Hippocampal formation (tissue), 2 donors: ENCODE results near the gene PLCH2.
"Not testable (repeated sequence)": the region's sequence is repeated elsewhere in the genome, so short reads cannot be mapped to it uniquely, and the experiment has no call there.

Experiments used
- DNase-seq, 2 donors: peaks; one replicate each; lab custom pipeline; 2025; lab: John Stamatoyannopoulos, UW

The PLCH2 gene

GRCh38 chr1:2476061-2476999 is at the start of gene PLCH2:
TSS of gene PLCH2 (plus strand) at chr1:2476289. CDS start at chr1:2476589, 300 bp downstream.
- DNase-seq: no peak

GRCh38 chr1:2426540-2426939 is 49.5 kb upstream of the PLCH2 start:
- no peak for DNase-seq

- DNase-seq: no peak
Measured at GRCh38 chr1:2427051-2427450, 49.0 kb upstream of the PLCH2 start.

GRCh38 chr1:2427976-2428375 is 48.1 kb upstream of the PLCH2 start:
- no peak for DNase-seq

- DNase-seq: no peak
Measured at GRCh38 chr1:2428490-2428889, 47.6 kb upstream of the PLCH2 start.

- no peak for DNase-seq
Measured at GRCh38 chr1:2429780-2430591, 46.1 kb upstream of the PLCH2 start.

- DNase-seq: no peak
Measured at GRCh38 chr1:2430592-2430973, 45.5 kb upstream of the PLCH2 start.

- no peak for DNase-seq
Measured at GRCh38 chr1:2431103-2431502, 45.0 kb upstream of the PLCH2 start.

- DNase-seq: no peak
Measured at GRCh38 chr1:2431518-2431917, 44.6 kb upstream of the PLCH2 start.

- DNase-seq: no peak
Measured at GRCh38 chr1:2432441-2432844, 43.6 kb upstream of the PLCH2 start.

- no peak for DNase-seq
Measured at GRCh38 chr1:2433196-2433595, 42.9 kb upstream of the PLCH2 start.

GRCh38 chr1:2433936-2434655 is 42.0 kb upstream of the PLCH2 start:
- no peak for DNase-seq

- DNase-seq: no peak
Measured at GRCh38 chr1:2435091-2435490, 41.0 kb upstream of the PLCH2 start.

- DNase-seq: no peak
Measured at GRCh38 chr1:2435746-2436355, 40.2 kb upstream of the PLCH2 start.

- DNase-seq: no peak
Measured at GRCh38 chr1:2436876-2437275, 39.2 kb upstream of the PLCH2 start.

- no peak for DNase-seq
Measured at GRCh38 chr1:2437617-2438016, 38.5 kb upstream of the PLCH2 start.

GRCh38 chr1:2438038-2438437 is 38.1 kb upstream of the PLCH2 start:
- DNase-seq: no peak

GRCh38 chr1:2438641-2439040 is 37.4 kb upstream of the PLCH2 start:
- DNase-seq: no peak

GRCh38 chr1:2439369-2439768 is 36.7 kb upstream of the PLCH2 start:
- DNase-seq: no peak

GRCh38 chr1:2440346-2440745 is 35.7 kb upstream of the PLCH2 start:
- DNase-seq: not testable (repeated sequence)

GRCh38 chr1:2441746-2442145 is 34.3 kb upstream of the PLCH2 start:
- DNase-seq: no peak

- DNase-seq: no peak
Measured at GRCh38 chr1:2442661-2443060, 33.4 kb upstream of the PLCH2 start.
